ENCODE measurements around the gene ADAMTS18.

GRCh38 chr16:77416939-77417480 lies 17.8 kb downstream of the ADAMTS18 start:
- TF ChIP-seq POLR2AphosphoS5 (IDR thresholded peaks at IDR 0.05; ENCODE audit: low read depth, low read length) (no peak), POLR2A (IDR thresholded peaks at IDR 0.05; ENCODE audit: low read depth, low read length) (no peak)
